SU-DHL-6 (cell line): ENCODE data around the gene ZBTB49.
A peak's percentile ranks its signal among the peaks of the same experiment; 100 is the strongest.
"Not testable (repeated sequence)": the region's sequence is repeated elsewhere in the genome, so short reads cannot be mapped to it uniquely, and the experiment has no call there.

Experiments used
- H2AFZ ChIP-seq: fragments of 200-600 bp; sonication (generic); 2 replicates; pipeline ENCODE4 v1.6.1; 2014; ENCODE audit warnings: low read depth, mild to moderate bottlenecking, moderate library complexity, mixed read lengths, antibody characterized with exemption, low read length; ENCODE audit not compliant: severe bottlenecking
- H3F3A ChIP-seq: fragments of 200-600 bp; shearing (Covaris generic); 2 replicates; pipeline ENCODE4 v1.6.0; 2016; ENCODE audit warnings: antibody characterized with exemption, mild to moderate bottlenecking; ENCODE audit not compliant: insufficient read depth
- H3K27ac ChIP-seq: fragments of 200-600 bp; sonication (generic); 2 replicates; pipeline ENCODE4 v1.5.1; 2016; ENCODE audit warnings: low read depth, mild to moderate bottlenecking, low read length, moderate library complexity, mixed read lengths
- H3K27me3 ChIP-seq: fragments of 200-600 bp; sonication (generic), shearing (Covaris generic); 2 replicates; pipeline ENCODE4 v1.6.0; 2014; ENCODE audit warnings: mild to moderate bottlenecking, low read length
- H3K36me3 ChIP-seq: fragments of 200-600 bp; sonication (generic); 2 replicates; pipeline ENCODE4 v1.6.1; 2014; ENCODE audit warnings: mild to moderate bottlenecking, low read length, mixed read lengths
- H3K4me2 ChIP-seq: fragments of 300-600, 200-600 bp; shearing (Covaris generic), sonication (generic); 2 replicates; pipeline ENCODE4 v1.6.0; 2014; ENCODE audit warnings: low read length, low read depth, mild to moderate bottlenecking; ENCODE audit not compliant: poor library complexity, severe bottlenecking
- H3K4me3 ChIP-seq: fragments of 200-600 bp; sonication (generic); 2 replicates; pipeline ENCODE4 v1.5.1; 2014; ENCODE audit warnings: antibody characterized with exemption, low read length, mild to moderate bottlenecking, mixed read lengths; ENCODE audit not compliant: insufficient read depth, poor library complexity, severe bottlenecking
- H3K79me2 ChIP-seq: fragments of 200-600 bp; sonication (generic); 2 replicates; pipeline ENCODE4 v1.6.1; 2014; ENCODE audit warnings: mild to moderate bottlenecking, low read length, moderate library complexity; ENCODE audit not compliant: insufficient read depth
- H3K9ac ChIP-seq: fragments of 200-600 bp; sonication (generic); 2 replicates; pipeline ENCODE4 v1.7.0; 2014; ENCODE audit warnings: mild to moderate bottlenecking, low read length
- H3K9me2 ChIP-seq: fragments of 200-600 bp; sonication (generic); replicated peaks from 2 replicates; pipeline ENCODE4 v1.6.1; 2014; ENCODE audit warnings: low read length; ENCODE audit not compliant: insufficient read depth
- H3K9me3 ChIP-seq: fragments of 200-600 bp; sonication (generic); 2 replicates; pipeline ENCODE4 v1.6.1; 2014; ENCODE audit warnings: low read length, mixed read lengths; ENCODE audit not compliant: insufficient read depth
- H4K20me1 ChIP-seq: fragments of 200-600 bp; sonication (generic); 2 replicates; pipeline ENCODE4 v1.6.1; 2014; ENCODE audit warnings: low read depth, mild to moderate bottlenecking, antibody characterized with exemption, low read length, moderate library complexity, mixed read lengths
- CTCF ChIP-seq: fragments of 200-600 bp; sonication (generic); IDR thresholded peaks from one replicate; pipeline ENCODE4 v1.5.1; 2017; ENCODE audit warnings: antibody characterized with exemption, mild to moderate bottlenecking, low read length, moderate library complexity; ENCODE audit not compliant: insufficient read depth, poor library complexity, severe bottlenecking
- EZH2phosphoT487 ChIP-seq: fragments of 200-600 bp; sonication (generic), shearing (Covaris generic); conservative IDR thresholded peaks from 2 replicates; pipeline ENCODE4 v1.6.1; 2018; ENCODE audit warnings: mild to moderate bottlenecking, antibody characterized with exemption, low read length, moderate library complexity, mixed read lengths

Gene ZBTB49

GRCh38 chr4:4347585-4347984, 57.5 kb downstream of the ZBTB49 start:
- Histone ChIP-seq H3K36me3 (no peaks in the 10 kb centered on the region), H3K79me2 (no peaks in the 10 kb centered on the region), H3F3A (peaks cover 50% of the 10 kb centered on the region), H4K20me1 (no peaks in the 10 kb centered on the region), H3K27ac (peak overlapping the region; percentile 97), H2AFZ (no peak overlapping the region), H3K27me3 (no peaks in the 10 kb centered on the region), H3K9ac (no peak overlapping the region; the same call in 1 of the 2 replicates), H3K9me2 (no peaks in the 10 kb centered on the region), H3K4me2 (no peak overlapping the region), H3K9me3 (no peaks in the 10 kb centered on the region), H3K4me3 (no peak overlapping the region)
- TF ChIP-seq CTCF, result no peak
- TF ChIP-seq EZH2phosphoT487, result no peak

DNA sequence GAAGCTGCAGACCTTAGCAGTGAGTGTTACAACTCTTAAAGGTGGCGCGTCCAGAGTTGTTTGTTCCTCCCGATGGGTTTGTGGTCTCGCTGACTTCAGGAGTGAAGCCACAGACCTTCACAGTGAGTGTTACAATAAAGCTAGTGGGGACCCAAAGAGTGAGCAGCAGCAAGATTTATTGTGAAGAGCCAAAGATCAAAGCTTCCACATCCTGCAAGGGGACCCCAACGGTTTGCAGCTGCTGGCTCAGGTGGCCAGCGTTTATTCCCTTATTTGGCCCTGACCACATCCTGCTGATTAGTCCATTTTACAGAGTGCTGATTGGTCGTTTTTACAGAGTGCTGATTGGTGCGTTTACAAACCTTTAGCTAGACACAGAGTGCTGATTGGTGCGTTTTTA, 58.5 kb downstream of the ZBTB49 start:
- not testable (repeated sequence) for H3K4me3 ChIP-seq, H4K20me1 ChIP-seq, H3K9me2 ChIP-seq, H3K4me2 ChIP-seq, H2AFZ ChIP-seq, H3K36me3 ChIP-seq, H3K9me3 ChIP-seq, H3K27ac ChIP-seq, H3K79me2 ChIP-seq, H3K27me3 ChIP-seq, H3K9ac ChIP-seq
- H3F3A ChIP-seq, result peaks cover 40% of the 10 kb centered on the region

DNA sequence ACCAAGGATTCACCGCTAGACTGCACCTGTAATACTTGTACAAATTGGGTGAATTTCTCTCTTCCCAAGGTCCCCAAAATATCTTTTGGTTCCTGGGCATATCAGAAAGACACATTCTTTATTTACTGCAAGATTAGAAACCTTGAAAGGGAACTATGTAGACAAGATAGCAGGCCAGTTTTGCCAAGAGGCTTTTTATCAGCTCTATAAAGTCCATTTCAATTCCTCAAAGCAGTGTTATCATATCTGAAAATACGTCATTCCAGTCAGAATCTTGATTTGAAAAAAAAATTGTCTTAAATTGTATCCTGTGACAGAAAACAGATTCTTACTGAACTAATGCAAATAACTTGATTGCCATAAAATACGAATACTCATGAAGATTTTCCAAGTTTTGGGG, 59.8 kb downstream of the ZBTB49 start:
- Histone ChIP-seq H3K9me3 (no peaks in the 10 kb centered on the region), H3K4me2 (no peak overlapping the region), H3K36me3 (no peaks in the 10 kb centered on the region), H3K27ac (0 out of 2 replicates have a peak overlapping the region, but pooled peaks have one; percentile 0), H3K4me3 (no peak overlapping the region), H3K79me2 (no peaks in the 10 kb centered on the region), H2AFZ (no peak overlapping the region), H3K9ac (no peak overlapping the region), H3F3A (peaks cover 29% of the 10 kb centered on the region), H3K9me2 (no peaks in the 10 kb centered on the region), H3K27me3 (no peaks in the 10 kb centered on the region), H4K20me1 (no peaks in the 10 kb centered on the region)
- TF ChIP-seq CTCF (no peak), EZH2phosphoT487 (no peak)

DNA sequence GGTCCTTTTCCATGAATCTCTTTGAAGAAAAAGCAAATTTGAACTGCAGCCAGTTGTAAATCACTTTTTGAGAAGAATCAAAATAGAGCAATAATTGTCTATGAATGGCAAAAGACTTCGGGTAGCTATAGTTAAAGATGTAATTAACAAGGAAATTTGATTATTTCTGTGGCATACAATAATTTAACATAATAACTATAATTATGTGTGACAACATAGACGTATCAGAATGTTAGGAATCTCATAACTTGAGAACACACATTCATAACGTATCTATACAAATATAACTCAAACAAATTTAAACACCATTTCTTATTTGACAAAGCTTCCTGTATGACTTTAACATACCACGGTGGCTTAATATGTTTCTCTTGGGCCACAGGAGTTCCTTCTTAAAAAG, 60.9 kb downstream of the ZBTB49 start:
- H3K36me3 ChIP-seq, result no peaks in the 10 kb centered on the region
- peak overlapping the region; percentile 7; the same call in 1 of the 2 replicates for H3K27ac ChIP-seq
- H3K9me3 ChIP-seq, result no peaks in the 10 kb centered on the region
- no peaks in the 10 kb centered on the region for H4K20me1 ChIP-seq
- peaks cover 19% of the 10 kb centered on the region for H3F3A ChIP-seq
- no peak overlapping the region for H3K4me3 ChIP-seq
- no peaks in the 10 kb centered on the region for H3K9me2 ChIP-seq
- no peak overlapping the region for H3K9ac ChIP-seq
- no peaks in the 10 kb centered on the region for H3K79me2 ChIP-seq
- no peak overlapping the region for H2AFZ ChIP-seq
- H3K27me3 ChIP-seq, result no peaks in the 10 kb centered on the region
- no peak overlapping the region for H3K4me2 ChIP-seq
- TF ChIP-seq CTCF (no peak), EZH2phosphoT487 (no peak)
